Eye (tissue), 1 donor: ENCODE results near the gene MS4A10.

ENCODE experiments used
- DNase-seq: peaks from one replicate; pipeline ENCODE4 v3.0.0-alpha.2; 2015

MS4A10 gene

DNA sequence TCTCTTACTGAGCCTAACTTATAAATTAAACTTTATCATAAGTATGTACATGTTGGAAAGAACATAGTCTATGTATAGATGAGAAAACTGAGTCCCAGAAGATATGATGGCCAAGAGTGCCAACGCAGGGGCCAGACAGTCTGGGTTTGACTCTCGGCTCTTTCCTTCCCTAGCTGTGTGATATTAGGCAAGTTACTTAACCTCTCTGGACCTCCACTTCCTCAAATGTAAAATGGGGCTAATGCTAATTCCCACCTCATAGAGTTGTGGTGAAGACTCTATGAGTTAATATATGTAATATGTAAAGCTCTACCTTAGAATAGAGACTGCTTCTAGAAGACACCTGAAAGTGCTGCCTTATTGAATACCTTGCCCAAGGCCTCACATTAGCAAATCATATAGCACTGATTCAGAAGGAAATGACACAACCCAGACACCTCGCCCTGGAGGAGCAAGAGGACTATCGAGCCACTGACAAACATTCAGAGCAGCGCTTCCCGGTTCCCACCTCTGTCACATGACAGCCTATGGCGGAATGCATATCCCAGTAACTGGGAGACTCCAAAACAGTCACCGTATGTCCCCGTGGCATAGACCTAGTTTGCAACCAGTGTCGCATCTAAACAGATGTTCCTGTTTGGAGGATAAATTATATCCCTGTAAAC, 45.5 kb downstream of the MS4A10 start:
- DNase-seq: no peak

- DNase-seq: peak; percentile 91
Measured at GRCh38 chr11:60831143-60831500, 46.0 kb downstream of the MS4A10 start.

DNA sequence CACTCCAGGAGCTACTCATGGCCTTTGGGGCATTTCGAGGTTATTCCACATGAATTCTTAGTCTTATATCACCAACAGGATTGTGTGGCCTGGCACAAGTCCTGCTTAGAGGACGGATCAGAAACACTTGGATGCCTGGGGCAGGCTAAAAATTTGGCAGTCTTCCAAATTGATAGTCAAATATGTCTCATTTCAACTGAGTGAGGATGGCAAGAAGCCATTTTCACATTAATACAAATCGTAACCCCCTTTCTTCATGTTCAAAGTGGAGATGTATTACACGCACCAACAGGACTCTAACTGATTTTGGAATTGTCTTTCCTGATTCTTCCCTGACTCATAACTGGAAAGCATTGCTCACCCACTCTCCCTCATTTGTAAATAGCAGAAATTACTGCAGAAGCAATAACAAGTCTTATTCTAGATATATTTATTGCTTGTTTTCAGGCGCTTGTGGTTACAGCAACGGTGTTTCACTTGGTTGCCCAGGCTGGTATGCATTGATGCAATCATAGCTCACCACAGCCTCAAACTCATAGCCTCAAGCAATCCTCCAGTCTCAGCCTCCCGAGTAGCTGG, 46.5 kb downstream of the MS4A10 start:
- peak; percentile 27 for DNase-seq

GRCh38 chr11:60834742-60835533, 49.8 kb downstream of the MS4A10 start:
- DNase-seq: no peak

DNA sequence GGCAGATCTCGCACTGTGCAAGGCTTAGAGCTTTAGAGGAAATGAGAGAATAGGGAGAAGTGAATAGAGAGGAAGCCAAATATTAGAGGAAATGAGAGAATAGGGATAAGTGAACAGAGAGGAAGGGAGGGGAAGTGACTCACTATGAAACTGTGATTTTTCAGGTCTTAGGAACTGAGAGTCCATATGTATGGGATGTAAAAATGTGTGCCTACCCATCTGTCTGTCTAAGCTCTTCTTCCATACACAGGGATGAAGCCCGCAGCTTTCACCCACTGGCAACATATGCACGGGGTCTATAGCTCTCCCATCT, 50.4 kb downstream of the MS4A10 start:
- no peak for DNase-seq

DNA sequence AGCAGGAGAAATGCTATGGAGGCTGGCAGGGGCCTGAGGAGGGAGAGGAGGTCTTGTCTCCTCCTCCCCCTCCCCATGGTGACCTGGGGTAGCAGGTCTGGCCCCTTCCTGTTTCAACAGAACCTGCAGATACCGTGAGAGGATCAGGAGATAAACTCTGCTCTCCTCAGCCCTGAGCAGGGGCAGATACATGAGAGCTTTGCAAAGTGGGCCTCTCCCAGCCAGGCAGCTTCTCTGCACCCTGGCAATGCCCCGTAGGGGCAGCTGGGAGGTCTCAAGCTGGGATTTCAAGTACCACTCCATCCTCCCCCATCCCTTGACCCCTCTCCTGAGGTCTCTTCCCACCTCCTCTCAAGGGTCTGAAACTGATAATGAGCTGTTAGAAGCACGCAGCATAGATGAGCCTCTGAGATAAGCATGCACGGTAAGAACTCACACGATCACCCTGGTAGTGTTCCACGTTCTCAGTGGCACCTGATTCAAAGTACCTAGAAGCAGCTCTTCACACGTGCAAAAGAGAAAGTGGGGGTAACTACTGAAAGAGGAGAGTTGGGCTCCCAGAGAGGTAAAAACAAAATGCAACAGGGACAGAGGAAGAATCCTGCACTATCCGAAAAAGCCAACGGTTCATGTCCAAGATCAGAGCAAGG, 51.9 kb downstream of the MS4A10 start:
- DNase-seq: no peak

DNA sequence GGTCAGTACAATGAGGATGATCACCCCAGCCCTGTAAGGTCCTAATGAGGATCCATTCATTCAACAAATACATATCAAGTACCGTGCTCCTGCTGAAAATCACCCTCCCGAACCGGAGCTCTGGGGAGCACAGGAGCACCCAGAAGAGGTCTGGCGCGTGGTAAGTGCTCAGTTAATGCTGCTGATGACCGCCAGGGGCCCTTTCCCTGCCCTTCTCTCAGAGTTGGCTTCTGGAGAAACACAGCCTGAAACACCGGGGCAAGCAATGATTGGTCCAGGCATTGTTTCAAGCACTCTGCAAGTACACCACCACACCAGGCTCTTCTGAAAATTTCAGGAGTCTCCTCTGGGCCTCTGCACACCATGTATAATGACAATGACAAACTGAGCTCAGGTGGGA, 53.0 kb downstream of the MS4A10 start:
- DNase-seq: no peak

- DNase-seq: peak; percentile 69
Measured at GRCh38 chr11:60840470-60841430, 55.6 kb downstream of the MS4A10 start.

GRCh38 chr11:60841797-60842667, 56.9 kb downstream of the MS4A10 start, which contains the start of gene CCDC86:
Gene CCDC86, plus strand, starts transcription at chr11:60842113. Its CDS starts 12 bp downstream, at chr11:60842125.
- DNase-seq: peak; percentile 98

DNA sequence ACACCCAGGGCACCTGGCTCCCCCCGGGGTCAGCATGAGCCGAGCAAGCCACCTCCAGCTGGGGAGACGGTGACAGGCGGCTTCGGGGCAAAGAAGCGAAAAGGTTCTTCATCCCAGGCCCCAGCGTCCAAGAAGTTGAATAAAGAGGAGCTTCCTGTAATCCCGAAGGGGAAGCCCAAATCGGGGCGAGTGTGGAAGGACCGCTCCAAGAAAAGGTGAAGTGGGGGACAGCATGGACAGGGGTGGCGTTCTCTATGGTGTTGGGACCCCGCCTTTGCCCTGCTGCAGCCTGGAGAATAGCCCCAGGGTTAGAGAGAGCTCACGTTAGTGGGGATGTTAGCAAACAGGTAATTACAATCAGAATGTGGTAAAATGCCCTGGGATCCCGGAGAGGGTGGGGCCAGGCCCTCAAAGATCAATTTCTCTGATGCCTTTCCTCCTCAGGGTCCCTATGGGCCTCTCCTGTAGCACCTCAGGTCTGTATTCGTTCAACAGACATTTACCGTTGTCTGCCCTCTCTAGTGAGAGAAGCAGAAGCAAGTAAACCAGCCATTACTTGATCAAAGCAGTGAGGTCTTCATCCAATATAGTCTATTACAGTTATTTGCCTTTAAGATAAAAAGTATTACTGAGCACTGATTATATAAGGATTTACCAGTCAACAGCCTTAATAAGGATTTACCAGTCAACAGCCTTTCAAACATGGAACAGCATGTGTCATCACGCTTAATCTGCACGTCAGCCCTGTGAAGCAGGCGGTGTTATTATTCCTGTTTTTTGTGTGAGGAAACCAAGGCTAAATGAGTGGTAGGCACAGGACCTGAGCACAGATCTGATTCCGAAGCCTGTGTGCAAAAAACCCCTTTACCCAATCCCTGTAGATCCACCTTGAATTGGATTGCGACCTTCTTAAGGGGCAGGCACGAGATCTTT, 57.8 kb downstream of the MS4A10 start:
- DNase-seq: no peak

GRCh38 chr11:60844045-60844869, 59.1 kb downstream of the MS4A10 start:
- DNase-seq: no peak

DNA sequence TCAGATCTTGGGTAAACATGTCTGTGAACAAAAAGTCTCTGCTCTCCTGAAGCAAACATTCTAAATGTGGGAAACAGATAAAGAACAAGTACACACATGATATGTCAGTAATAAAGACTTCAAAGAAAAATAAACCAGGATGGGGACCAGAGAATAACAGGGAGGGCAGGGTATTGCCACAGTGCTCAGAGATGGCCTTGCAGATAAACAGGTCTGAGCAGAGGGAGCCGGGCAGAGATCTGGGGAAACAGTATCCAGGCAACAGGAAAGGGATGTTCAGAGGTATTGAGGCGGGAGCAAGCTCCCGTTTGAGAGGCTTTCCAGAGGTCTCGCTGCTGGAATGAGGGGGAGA, 59.7 kb downstream of the MS4A10 start:
- DNase-seq: no peak

DNA sequence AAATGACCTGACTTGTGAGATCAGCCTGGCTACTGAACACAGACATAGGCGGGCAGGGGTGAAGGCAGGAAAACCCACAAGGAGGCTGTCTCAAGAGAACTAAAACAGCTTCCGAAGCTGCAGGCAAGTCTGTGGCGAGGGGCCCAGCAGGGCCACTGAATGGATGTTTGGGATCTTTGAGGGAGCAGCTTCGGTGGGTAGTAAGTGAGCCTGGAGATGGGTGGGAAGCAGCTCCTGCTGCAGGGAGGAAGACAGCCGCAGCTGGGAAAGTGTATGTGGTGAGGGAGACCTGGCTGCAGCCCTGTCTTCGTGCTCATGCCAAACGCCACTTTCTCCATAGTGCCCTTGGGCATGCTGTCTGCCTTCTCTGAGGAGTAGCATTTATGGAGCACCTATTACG, 60.2 kb downstream of the MS4A10 start:
- DNase-seq: no peak

- DNase-seq: no peak
Measured at GRCh38 chr11:60847281-60847680, 62.1 kb downstream of the MS4A10 start.

- no peak for DNase-seq
Measured at GRCh38 chr11:60847896-60848295, 62.8 kb downstream of the MS4A10 start.

DNA sequence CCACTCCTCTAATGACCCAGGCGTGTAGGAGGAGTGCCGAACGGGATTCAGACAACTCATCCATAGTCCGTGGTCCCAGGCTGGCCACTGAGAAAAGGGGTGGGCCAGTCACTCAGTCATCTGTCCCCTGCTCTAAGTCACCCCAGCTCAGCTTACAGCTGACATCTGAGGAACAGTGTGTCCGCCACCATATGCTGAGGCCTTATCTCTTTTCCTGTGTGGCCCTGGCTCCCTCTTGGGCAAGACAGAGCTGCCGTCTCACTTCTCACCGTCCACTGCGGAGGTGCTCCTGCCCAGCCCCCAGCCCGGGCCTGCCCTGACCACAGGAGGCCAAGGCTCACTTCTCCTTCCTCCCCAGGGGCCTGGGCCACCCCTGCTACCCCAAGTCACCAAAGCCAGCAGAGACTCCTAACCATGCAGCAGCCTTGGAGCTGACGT, 63.6 kb downstream of the MS4A10 start:
- no peak for DNase-seq

GRCh38 chr11:60849641-60850520, 64.7 kb downstream of the MS4A10 start:
- DNase-seq: no peak
